Neural crest cell (in vitro differentiated cells): ENCODE results near the gene ROBO1. TPM values are rescaled to one million over a fixed set of nuclear protein-coding genes. Genes with fewer than 3 reads are reported as not detected.
A peak's percentile ranks its signal among the peaks of the same experiment; 100 is the strongest.

Source experiments
- DNase-seq: peaks from one replicate; pipeline ENCODE4 v3.0.0; 2021; ENCODE audit warnings: low read depth, mixed read lengths, low spot score
- H3K27ac Mint-ChIP-seq: one replicate; pipeline ENCODE4 v1.8.0; 2021; ENCODE audit warnings: mild to moderate bottlenecking, mixed read lengths; ENCODE audit not compliant: unreplicated experiment
- H3K27me3 Mint-ChIP-seq: 2 replicates; pipeline ENCODE4 v1.8.0; 2021; ENCODE audit warnings: low read depth, mild to moderate bottlenecking, mixed read lengths
- H3K36me3 Mint-ChIP-seq: 2 replicates; pipeline ENCODE4 v1.8.0; 2021; ENCODE audit warnings: low read depth, mild to moderate bottlenecking, mixed read lengths
- H3K4me1 Mint-ChIP-seq: 2 replicates; pipeline ENCODE4 v1.8.0; 2021; ENCODE audit warnings: mixed read lengths
- H3K4me3 Mint-ChIP-seq: one replicate; pipeline ENCODE4 v1.8.0; 2021; ENCODE audit warnings: mild to moderate bottlenecking, mixed read lengths
- H3K9me3 Mint-ChIP-seq: 2 replicates; pipeline ENCODE4 v1.8.0; 2021; ENCODE audit warnings: mixed read lengths
- CTCF ChIP-seq: fragments of 200-600 bp; sonication (generic); conservative IDR thresholded peaks from 2 replicates; pipeline ENCODE4 v1.5.0; 2021; ENCODE audit warnings: antibody characterized with exemption, mild to moderate bottlenecking
- total RNA-seq: library from RNA; stranded (reverse); gene quantifications from 2 replicates; pipeline ENCODE4 v1.2.1, GENCODE V29; 2021

Gene ROBO1
- total RNA-seq, 1 donor from 2014 or later = 88.7 TPM

- no peak for DNase-seq
- no peak overlapping the region for H3K27ac Mint-ChIP-seq
- no peak overlapping the region for H3K4me3 Mint-ChIP-seq
- H3K9me3 Mint-ChIP-seq = no peaks in the 10 kb centered on the region
- no peak for TF ChIP-seq CTCF
- H3K27me3 Mint-ChIP-seq = no peaks in the 10 kb centered on the region
- H3K4me1 Mint-ChIP-seq = peaks cover 21% of the 10 kb centered on the region
- no peaks in the 10 kb centered on the region for H3K36me3 Mint-ChIP-seq
These were observed 866.3 kb downstream of the ROBO1 start for GRCh38 chr3:78901544-78901943.

GRCh38 chr3:78900880-78901279 is 866.9 kb downstream of the ROBO1 start:
- Mint-ChIP-seq H3K36me3 (no peaks in the 10 kb centered on the region), H3K9me3 (no peaks in the 10 kb centered on the region), H3K27me3 (no peaks in the 10 kb centered on the region), H3K4me3 (no peak overlapping the region), H3K27ac (no peak overlapping the region), H3K4me1 (peaks cover 25% of the 10 kb centered on the region)
- TF ChIP-seq CTCF = no peak
- DNase-seq = no peak

GRCh38 chr3:78900426-78900825 is 867.4 kb downstream of the ROBO1 start:
- TF ChIP-seq CTCF = no peak
- no peaks in the 10 kb centered on the region for H3K27me3 Mint-ChIP-seq
- no peaks in the 10 kb centered on the region for H3K9me3 Mint-ChIP-seq
- H3K4me1 Mint-ChIP-seq = peaks cover 29% of the 10 kb centered on the region
- no peaks in the 10 kb centered on the region for H3K36me3 Mint-ChIP-seq
- H3K27ac Mint-ChIP-seq = no peak overlapping the region
- no peak for DNase-seq
- H3K4me3 Mint-ChIP-seq = no peak overlapping the region

- Mint-ChIP-seq H3K27me3 (no peaks in the 10 kb centered on the region), H3K4me1 (peaks cover 47% of the 10 kb centered on the region), H3K36me3 (peaks cover 13% of the 10 kb centered on the region), H3K27ac (no peak overlapping the region), H3K4me3 (no peak overlapping the region), H3K9me3 (peaks cover 9% of the 10 kb centered on the region)
- DNase-seq = no peak
- no peak for TF ChIP-seq CTCF
These were observed 872.3 kb downstream of the ROBO1 start for GRCh38 chr3:78895528-78895927.

GRCh38 chr3:78894787-78895186 is 873.0 kb downstream of the ROBO1 start:
- Mint-ChIP-seq H3K9me3 (peaks cover 9% of the 10 kb centered on the region), H3K4me1 (peaks cover 47% of the 10 kb centered on the region), H3K36me3 (peaks cover 13% of the 10 kb centered on the region), H3K4me3 (peak overlapping the region; percentile 63), H3K27me3 (no peaks in the 10 kb centered on the region), H3K27ac (peak overlapping the region; percentile 20)
- no peak for DNase-seq
- no peak for TF ChIP-seq CTCF

GRCh38 chr3:78893161-78893560 is 874.6 kb downstream of the ROBO1 start:
- Mint-ChIP-seq H3K27me3 (no peaks in the 10 kb centered on the region), H3K27ac (no peak overlapping the region), H3K9me3 (peaks cover 9% of the 10 kb centered on the region), H3K4me3 (no peak overlapping the region), H3K4me1 (peaks cover 62% of the 10 kb centered on the region), H3K36me3 (peaks cover 13% of the 10 kb centered on the region)
- TF ChIP-seq CTCF = no peak
- no peak for DNase-seq
